Neural crest cell (in vitro differentiated cells): ENCODE data around the gene RHEBL1. TPM values are rescaled to one million over a fixed set of nuclear protein-coding genes. Genes with fewer than 3 reads are reported as not detected.

Experiments used
- DNase-seq: peaks from one replicate; pipeline ENCODE4 v3.0.0; 2021; ENCODE audit warnings: low read depth, mixed read lengths, low spot score
- H3K27ac Mint-ChIP-seq: one replicate; pipeline ENCODE4 v1.8.0; 2021; ENCODE audit warnings: mild to moderate bottlenecking, mixed read lengths; ENCODE audit not compliant: unreplicated experiment
- H3K27me3 Mint-ChIP-seq: 2 replicates; pipeline ENCODE4 v1.8.0; 2021; ENCODE audit warnings: low read depth, mild to moderate bottlenecking, mixed read lengths
- H3K36me3 Mint-ChIP-seq: 2 replicates; pipeline ENCODE4 v1.8.0; 2021; ENCODE audit warnings: low read depth, mild to moderate bottlenecking, mixed read lengths
- H3K4me1 Mint-ChIP-seq: 2 replicates; pipeline ENCODE4 v1.8.0; 2021; ENCODE audit warnings: mixed read lengths
- H3K4me3 Mint-ChIP-seq: one replicate; pipeline ENCODE4 v1.8.0; 2021; ENCODE audit warnings: mild to moderate bottlenecking, mixed read lengths
- H3K9me3 Mint-ChIP-seq: 2 replicates; pipeline ENCODE4 v1.8.0; 2021; ENCODE audit warnings: mixed read lengths
- total RNA-seq: library from RNA; stranded (reverse); gene quantifications from 2 replicates; pipeline ENCODE4 v1.2.1, GENCODE V29; 2021
- TF ChIP-seq, protein P1 (sequence below): fragments of 200-600 bp; sonication (generic); conservative IDR thresholded peaks from 2 replicates; pipeline ENCODE4 v1.5.0; 2021; ENCODE audit warnings: antibody characterized with exemption, mild to moderate bottlenecking

Gene RHEBL1
- total RNA-seq, 1 donor from 2014 or later: 2.1 TPM

- no peak for DNase-seq
- Mint-ChIP-seq H3K4me3 (peak overlapping the region; percentile 82), H3K9me3 (no peaks in the 10 kb centered on the region), H3K27me3 (peaks cover 59% of the 10 kb centered on the region), H3K27ac (no peak overlapping the region), H3K4me1 (peaks cover 48% of the 10 kb centered on the region), H3K36me3 (no peaks in the 10 kb centered on the region)
- TF ChIP-seq, protein P1, sequence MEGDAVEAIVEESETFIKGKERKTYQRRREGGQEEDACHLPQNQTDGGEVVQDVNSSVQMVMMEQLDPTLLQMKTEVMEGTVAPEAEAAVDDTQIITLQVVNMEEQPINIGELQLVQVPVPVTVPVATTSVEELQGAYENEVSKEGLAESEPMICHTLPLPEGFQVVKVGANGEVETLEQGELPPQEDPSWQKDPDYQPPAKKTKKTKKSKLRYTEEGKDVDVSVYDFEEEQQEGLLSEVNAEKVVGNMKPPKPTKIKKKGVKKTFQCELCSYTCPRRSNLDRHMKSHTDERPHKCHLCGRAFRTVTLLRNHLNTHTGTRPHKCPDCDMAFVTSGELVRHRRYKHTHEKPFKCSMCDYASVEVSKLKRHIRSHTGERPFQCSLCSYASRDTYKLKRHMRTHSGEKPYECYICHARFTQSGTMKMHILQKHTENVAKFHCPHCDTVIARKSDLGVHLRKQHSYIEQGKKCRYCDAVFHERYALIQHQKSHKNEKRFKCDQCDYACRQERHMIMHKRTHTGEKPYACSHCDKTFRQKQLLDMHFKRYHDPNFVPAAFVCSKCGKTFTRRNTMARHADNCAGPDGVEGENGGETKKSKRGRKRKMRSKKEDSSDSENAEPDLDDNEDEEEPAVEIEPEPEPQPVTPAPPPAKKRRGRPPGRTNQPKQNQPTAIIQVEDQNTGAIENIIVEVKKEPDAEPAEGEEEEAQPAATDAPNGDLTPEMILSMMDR: no peak
Measured at GRCh38 chr12:49088932-49089330, 19.2 kb upstream of the RHEBL1 start.

DNA sequence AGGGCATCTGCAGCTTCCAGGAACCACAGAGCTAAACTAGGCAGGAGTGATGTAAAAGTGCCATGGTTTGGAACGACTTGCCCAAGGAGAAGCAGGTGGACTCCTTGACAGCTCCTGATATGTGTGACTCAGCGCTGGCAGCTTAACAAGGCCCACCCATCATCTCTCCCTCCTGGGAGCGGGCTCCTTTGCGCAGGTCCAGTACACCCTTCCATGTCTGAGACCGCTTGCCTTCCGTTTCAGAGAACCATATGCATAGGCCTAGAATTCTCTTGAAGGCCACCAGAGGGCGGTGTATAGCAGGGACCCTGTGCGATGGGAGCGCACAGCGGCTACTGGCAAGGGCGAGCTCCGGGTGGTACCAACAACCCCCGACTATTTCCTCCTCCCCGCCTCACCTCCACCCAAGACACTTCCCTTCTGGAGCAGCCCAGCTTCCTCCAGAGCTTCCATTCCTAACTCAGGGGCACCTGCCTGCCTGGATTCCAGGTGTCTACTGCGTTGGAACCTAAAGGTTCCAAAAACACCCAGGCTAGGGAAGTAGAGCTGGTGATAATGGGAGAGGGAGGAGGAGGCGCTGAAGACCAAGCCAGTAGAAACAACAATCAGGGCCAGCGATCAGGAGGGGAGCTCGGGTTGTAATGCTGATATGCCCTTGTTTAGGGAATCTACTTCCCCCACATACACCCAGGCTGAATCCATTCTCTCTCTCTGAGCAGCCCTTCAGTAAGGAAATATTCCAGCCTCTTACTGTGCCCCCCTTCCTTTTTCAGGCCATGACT, 18.6 kb upstream of the RHEBL1 start:
- TF ChIP-seq, protein P1: peak; percentile 92
- Mint-ChIP-seq H3K36me3 (no peaks in the 10 kb centered on the region), H3K4me3 (peak overlapping the region; percentile 82), H3K4me1 (peaks cover 42% of the 10 kb centered on the region), H3K27ac (no peak overlapping the region), H3K27me3 (peaks cover 53% of the 10 kb centered on the region), H3K9me3 (no peaks in the 10 kb centered on the region)
- DNase-seq: peak; percentile 76

DNA sequence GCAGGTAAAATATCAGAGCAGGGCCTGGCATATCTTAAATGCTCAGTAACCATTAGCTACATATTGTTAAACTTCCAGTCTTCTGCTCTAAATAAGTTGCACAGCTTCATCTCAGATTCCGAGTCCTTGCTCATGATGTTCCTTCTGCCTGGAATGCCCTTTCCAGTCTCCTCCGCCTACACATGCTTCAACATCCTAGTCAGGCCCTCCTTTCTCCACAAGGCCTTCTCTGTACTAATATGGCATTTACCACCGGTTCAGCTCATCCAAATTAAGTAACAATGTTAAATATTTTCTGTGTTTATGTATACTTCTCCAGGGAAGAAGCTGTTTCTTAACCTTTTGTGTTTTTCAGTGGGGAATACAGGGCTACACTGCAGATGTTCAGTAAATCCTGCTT, 16.3 kb upstream of the RHEBL1 start:
- Mint-ChIP-seq H3K4me3 (no peak overlapping the region), H3K36me3 (no peaks in the 10 kb centered on the region), H3K4me1 (peaks cover 20% of the 10 kb centered on the region), H3K9me3 (no peaks in the 10 kb centered on the region), H3K27me3 (peaks cover 35% of the 10 kb centered on the region), H3K27ac (no peak overlapping the region)
- no peak for DNase-seq
- TF ChIP-seq, protein P1: no peak

DNA sequence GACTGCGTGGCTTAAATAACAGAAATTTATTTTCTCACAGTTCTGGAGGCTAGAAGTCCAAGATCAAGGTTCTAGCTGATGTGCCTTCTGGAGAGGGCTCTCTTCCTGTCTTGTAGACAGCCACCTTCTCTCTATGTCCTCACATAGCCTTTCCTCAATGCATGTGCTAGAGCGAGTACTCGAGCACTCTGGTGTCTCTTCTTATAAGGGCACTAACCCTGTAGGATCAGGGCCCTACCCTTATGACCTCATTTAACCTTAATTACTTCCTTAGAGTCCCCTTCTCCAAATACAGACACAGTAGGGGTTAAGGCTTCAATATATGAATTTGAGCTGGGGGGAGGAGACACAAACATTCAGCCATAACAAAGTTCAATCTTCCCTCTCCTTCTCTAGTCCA, 14.7 kb upstream of the RHEBL1 start:
- peaks cover 22% of the 10 kb centered on the region for H3K27me3 Mint-ChIP-seq

DNA sequence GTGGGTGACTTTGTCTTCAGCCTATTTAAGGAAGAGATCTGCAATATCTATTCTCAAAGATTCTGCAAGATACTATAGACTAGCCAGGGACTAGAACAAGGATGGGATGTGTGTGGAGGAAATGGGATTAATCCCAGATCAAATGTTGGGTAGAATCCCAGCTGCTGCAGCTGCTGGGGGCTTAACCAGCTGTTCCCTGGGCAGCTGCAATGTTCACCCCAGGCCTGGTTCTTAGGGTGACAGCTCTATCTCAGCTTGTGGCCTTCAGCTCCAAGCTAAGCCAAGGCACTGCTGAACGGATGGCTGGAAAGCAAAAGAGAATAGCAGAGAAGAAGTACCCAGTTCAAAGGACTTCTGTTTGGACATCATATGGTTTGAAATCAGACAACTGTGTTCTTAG, 10.0 kb upstream of the RHEBL1 start:
- DNase-seq: no peak
- Mint-ChIP-seq H3K9me3 (no peaks in the 10 kb centered on the region), H3K36me3 (no peaks in the 10 kb centered on the region), H3K4me1 (no peaks in the 10 kb centered on the region), H3K27ac (no peak overlapping the region), H3K27me3 (peaks cover 8% of the 10 kb centered on the region), H3K4me3 (no peak overlapping the region)
- TF ChIP-seq, protein P1: no peak

More for the DNA sequence above, 14.7 kb upstream of the RHEBL1 start:
- Mint-ChIP-seq H3K27ac (no peak overlapping the region), H3K9me3 (no peaks in the 10 kb centered on the region), H3K4me3 (no peak overlapping the region), H3K36me3 (no peaks in the 10 kb centered on the region), H3K4me1 (peaks cover 12% of the 10 kb centered on the region)
- no peak for DNase-seq
- TF ChIP-seq, protein P1: no peak
